CD4-positive, alpha-beta T cell treated with Interleukin-17A for 1 hour (primary cell): ENCODE results near the gene CIT.

ENCODE experiments used
- DNase-seq: peaks from one replicate; pipeline ENCODE4 v3.0.0-alpha.2; 2020

The CIT gene

DNA sequence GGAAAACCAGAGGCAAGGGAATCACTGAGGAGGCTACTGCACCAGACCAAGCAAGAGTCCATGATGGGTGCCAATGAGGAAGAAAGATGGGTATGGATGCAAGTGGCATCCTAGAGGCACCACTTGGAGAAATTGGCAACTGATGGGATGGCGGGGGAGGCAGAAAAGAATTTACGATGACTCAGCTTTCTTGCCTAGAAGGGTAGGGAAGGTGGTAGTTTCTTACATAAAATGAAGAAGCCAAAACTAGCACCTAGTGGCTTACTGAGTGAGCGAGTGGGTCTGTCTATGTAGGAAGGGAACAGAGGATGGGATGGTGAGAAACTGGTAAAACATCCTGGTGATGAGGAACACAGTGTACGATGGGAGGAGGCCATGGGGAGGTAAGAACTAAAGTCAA, 80.8 kb downstream of the CIT start:
- no peak for DNase-seq

DNA sequence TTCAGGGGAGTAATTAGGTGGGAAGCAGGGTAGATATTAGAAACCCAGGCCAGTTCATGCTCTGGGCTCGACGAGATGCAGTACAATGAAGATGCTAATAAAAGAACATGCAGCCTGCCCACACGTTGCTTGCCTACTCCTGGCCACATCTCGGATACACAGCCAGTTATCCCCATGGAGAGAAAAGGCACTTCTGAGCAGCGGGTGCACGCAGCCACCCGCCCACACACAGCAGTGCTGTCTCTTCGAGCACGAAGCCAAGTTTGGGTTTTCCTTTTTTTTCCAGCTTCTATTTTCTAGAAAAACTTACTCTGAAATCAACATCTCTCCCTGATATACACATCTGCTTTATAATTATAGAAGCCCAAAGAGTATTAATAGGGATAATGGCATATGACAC, 85.7 kb downstream of the CIT start:
- no peak for DNase-seq

DNA sequence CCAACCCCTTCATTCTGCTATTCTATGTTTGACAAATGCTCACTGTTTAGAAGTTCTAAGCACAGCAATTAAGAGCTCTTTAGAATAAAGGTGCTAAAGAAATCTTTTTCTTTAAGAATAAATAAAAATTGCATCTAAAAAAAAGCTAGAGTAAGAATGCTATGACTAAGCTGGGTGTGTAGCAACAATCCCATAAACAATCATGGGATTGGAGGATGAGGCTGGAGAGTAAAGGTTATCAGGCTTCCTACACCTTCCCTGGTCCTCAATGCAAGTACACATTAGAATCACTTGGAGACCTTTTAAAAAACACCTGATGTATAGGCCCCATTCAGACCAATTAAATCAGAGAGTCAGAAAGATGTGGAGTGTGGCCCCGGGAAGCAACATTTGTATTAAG, 88.3 kb downstream of the CIT start:
- no peak for DNase-seq

GRCh38 chr12:119786539-119786938, 90.6 kb downstream of the CIT start:
- no peak for DNase-seq

DNA sequence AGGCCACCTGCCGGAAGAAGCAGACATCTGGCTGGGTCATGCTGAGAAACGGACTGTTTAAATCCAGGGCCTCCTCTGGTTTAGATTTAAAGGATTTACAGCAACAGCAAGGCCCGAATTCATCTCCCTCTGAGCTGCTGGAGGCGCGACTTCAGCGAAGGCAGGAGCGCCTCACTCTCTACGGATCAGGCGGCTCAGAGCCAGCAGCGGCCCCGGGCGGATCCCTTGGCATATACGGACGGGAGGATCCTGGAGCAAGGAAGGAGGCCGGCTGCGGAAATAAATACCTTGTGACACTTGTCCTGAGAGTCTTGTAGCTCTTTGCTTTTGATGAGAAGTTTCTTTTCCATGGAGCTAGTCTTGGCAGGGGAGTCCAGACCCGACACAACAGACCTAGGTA, 92.4 kb downstream of the CIT start:
- DNase-seq: no peak

DNA sequence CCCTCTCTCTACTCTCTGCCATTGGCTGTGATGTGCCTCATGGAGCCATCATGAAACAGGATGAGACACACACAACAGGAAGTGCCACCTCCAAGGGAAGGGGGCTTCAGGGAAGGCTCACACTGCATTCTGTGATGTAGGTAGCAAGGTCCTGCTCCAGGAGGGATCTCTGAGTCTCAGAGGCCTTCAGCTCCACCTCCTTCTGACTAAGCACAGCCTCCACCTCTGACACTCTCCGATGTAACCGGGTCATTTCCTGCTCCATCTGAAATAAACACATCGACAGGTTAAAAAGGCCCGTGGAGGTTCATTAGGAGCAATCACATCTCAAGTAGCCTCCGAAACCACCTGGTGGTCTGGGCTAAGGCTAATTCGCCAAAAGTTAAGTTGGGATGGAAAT, 93.3 kb downstream of the CIT start:
- no peak for DNase-seq

GRCh38 chr12:119781804-119782203, 95.3 kb downstream of the CIT start:
- DNase-seq: no peak

DNA sequence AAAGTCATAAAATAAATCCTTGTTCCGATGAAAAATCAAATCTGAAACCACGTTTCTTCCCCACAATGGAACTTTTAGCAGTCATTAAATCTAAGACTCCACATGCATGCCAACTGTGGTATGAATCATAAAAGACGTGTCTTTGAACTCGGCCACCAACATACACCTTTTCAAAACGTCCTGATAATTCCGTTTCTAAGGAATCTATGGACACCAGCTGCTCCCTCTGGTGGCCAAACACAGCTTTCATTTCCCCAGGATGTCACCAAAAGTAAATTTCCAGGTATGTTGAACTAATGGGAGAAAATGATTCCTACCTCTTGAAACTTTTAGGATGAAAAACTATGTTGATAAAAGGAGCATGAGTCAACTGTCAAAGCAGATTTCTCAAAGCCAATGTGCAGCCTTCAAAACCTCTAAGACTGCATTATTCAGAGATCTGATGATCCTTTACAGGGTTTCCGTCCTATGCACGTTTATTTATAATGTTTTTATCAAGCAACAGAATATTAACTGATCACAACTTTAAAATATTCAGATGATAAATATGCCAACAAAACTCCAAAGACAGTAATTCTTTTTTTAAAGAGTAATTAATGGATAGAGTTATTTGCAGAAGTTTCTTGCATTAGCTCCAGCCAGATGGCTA, 96.2 kb downstream of the CIT start:
- no peak for DNase-seq

- DNase-seq: no peak
Observed at GRCh38 chr12:119775246-119775895, 101.7 kb downstream of the CIT start.

DNA sequence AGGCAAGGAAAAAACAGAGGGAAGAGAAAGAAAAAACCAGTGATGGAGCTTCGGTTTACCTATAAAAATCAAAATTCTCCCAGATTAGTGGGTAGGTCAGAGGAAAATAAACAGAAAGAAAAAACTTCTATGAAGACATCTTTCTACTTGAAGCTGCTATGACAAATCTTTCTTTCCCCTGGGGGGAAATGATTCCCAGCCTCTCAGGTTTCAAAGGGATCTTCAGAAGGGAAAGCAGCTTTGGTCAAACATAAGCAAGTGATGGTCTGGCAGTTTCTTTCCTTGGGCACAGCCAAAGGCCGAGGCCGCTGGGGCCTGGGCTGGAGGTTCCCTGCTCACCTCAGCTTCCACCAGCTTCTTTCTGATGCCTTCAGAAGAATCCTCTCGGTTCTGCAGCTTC, 104.7 kb downstream of the CIT start:
- DNase-seq: no peak

DNA sequence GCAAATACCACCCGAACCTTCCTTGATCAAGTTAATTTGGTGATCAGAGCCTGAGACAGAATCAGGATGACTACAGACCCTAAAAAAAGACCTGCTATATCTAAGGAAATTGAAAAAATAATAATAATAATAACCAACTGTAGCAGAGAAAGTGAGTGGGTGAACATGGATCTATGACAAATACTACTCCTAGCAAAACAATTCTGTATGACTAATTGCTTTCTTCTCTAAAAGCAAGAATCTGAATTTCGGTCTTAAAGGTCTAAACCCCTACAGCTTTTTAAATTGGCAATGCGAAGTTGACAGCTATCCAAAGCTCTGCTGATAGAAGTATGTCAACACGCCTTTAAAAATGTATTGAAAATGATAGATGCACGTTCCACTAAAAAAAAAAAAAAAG, 107.0 kb downstream of the CIT start:
- no peak for DNase-seq

GRCh38 chr12:119762619-119763018, 114.5 kb downstream of the CIT start:
- no peak for DNase-seq

DNA sequence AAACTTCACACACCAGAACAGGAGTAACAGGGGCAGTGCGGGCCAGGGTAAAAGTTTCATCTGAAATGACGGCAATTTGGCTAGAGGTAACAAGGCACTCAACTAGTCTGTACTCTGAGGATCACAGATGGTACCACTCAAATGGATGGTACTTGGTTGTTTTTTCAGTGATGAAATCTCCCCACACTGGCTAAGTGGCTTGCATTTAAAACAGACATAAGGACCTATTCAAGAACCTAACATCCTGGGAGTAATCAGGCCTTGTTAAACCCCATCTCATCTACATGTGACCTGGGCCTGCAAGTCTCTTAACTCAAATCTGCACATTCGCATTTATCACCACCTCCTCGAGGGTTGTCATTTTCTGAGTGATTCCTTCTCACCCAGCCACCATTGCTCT, 118.4 kb downstream of the CIT start:
- DNase-seq: no peak

GRCh38 chr12:119758234-119758633, 118.9 kb downstream of the CIT start:
- DNase-seq: no peak

- no peak for DNase-seq
Observed at GRCh38 chr12:119751961-119752360, 125.2 kb downstream of the CIT start.

- DNase-seq: no peak
Observed at GRCh38 chr12:119749666-119750065, 127.5 kb downstream of the CIT start.

- no peak for DNase-seq
Observed at GRCh38 chr12:119748497-119748896, 128.6 kb downstream of the CIT start.

DNA sequence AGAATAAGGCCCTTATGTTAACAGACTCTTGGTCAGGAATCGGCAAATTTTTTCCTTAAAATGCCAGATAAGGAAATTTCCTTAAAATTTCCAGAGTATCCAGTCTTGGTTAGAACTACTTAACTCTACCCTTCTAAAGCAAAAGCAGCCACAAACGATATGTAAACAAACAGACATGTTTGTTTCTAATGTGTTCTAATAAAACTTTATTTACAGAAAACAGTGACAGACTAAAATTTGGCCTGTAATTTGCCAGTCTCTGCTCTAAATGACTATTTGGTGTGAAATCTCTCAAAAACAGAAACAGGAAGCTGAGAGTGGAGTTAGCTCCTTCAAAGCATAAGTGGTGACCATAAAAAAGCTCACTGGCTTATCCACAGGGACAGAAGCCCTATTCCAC, 131.0 kb downstream of the CIT start:
- DNase-seq: no peak

DNA sequence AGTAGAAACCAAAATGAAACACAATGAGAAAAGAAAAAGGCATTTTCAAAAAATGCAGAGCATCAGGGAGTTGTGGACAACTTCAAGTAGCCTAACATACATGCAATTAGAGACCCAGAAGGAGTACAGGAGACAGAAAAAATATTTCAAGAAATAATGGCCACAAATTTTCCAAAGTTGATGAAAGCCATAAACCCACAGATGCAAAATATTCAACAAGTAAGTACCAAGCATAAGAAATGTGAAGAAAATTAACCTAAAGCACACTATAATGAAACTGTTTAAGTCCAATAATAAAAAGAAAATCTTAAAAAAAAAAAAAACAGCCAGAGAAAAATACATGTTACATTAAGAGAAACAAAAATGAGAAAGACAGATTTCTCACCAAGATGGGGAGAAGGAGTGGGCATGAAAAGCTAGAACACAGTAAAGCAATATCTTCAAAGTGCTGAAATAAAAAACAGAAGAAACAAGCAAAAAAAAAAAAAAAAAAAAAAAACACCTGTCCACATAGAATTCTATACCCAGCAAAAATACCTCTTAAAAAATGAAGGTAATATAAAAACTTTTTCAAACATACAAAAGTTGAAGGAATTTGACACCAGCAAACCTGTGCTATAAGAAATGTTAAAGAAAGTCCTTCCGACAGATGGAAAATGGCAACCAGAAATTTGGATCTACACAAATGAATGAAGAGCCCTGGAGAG, 132.1 kb downstream of the CIT start:
- DNase-seq: no peak

GRCh38 chr12:119742700-119743099, 134.4 kb downstream of the CIT start:
- DNase-seq: no peak

GRCh38 chr12:119740830-119741229, 136.3 kb downstream of the CIT start:
- DNase-seq: no peak

DNA sequence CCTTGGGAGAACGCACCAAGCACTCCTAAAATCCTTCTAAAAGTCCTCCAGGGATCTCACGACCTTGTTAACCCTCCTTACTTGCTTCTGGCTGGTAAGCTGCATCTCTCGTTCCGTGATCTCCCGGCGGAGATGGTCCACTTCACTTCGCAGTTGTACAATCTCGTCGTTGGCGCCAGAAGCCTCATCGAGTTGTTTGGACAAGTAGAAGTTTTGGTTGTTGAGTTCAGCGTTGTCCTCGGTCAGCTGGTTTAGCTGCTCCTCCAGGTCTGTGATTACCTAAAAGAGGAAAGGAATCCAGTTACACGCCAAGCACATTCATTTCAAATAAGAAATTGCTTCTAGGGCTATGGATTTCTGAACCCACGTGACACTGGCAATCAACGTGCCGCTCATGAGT, 142.0 kb downstream of the CIT start:
- no peak for DNase-seq

DNA sequence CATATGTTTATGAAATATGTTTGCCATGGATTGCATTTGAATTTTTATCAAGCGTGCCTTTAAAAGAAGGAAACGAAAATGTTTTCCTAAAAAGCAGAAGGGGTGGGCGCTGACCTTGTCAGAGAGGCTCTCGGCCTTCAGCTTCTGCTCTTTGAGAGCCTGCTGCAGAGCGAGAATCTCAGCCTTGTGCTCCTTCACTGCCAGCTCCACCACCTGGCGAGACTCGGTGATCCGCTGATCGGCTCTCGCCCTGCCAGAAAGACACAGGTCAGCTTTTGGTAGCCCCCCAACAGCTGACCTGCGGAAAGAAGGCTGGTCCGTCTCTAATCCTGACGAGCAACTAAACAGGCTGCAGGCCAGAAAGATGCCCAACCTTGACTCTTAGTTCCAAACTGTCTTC, 146.7 kb downstream of the CIT start:
- DNase-seq: no peak

DNA sequence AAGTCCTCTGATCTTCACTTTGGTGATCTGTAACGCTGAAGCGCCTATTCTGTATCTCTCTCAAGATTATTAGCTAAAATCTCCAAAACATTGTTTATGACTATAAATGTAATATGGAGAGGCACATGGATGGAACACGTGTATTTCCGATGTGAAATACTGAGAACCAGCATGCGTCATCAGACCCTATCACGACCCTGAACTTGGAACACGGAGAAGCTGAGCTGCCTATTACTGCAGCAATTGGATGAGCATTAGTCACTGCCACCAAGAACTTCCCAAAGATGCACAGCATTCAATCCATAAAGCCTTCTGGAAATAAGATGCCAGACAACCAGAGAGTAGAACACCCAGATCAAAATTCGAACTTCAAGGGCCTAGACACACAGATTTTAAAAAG, 147.2 kb downstream of the CIT start:
- no peak for DNase-seq

- no peak for DNase-seq
Observed at GRCh38 chr12:119728444-119728745, 148.7 kb downstream of the CIT start.
